Measurements from ENCODE around the gene KRTAP1-4. TPM values are rescaled to one million over a fixed set of nuclear protein-coding genes. Genes with fewer than 3 reads are reported as not detected.

The KRTAP1-4 gene
- total RNA-seq, 5 donors from 2014 or later (not counting 1 experiment from before 2014, with no cell fraction given), result not detected

GRCh38 chr17:41018541-41018940 is 11.5 kb downstream of the KRTAP1-4 start:
- POLR2A ChIA-PET, result no interaction called here
- Mint-ChIP-seq H3K36me3 (no peaks in the 10 kb centered on the region), H3K9me3 (peaks cover 0 to 4% (median 3%) of the 10 kb centered on the region in 3 donors), H3K27ac (no peak overlapping the region), H3K27me3 (peaks cover 3 to 21% of the 10 kb centered on the region in 2 donors), H3K4me1 (no peaks in the 10 kb centered on the region), H3K4me3 (no peak overlapping the region)
- DNase-seq, result no peak
- H3K27ac ChIP-seq (ENCODE audit: low read length), result no peak overlapping the region
- no peak overlapping the region for H3K4me3 ChIP-seq (ENCODE audit: control insufficient read depth in 1 of 2, extremely low read depth in 1 of 2, low read length in 1 of 2)
- no CpG with 5 or more reads among the region's 3 CpGs for WGBS (ENCODE audit: insufficient coverage)
- H3K27me3 ChIP-seq (replicated peaks in 1 of 2; ENCODE audit: control insufficient read depth in 2 of 2, extremely low read depth in 1 of 2, insufficient read depth in 2 of 2, low read length in 1 of 2), result no peaks in the 10 kb centered on the region
- no peaks in the 10 kb centered on the region for H3K36me3 ChIP-seq (ENCODE audit: control insufficient read depth in 2 of 2, extremely low read depth in 1 of 2, insufficient read depth in 1 of 2, low read length in 1 of 2)
- ATAC-seq (replicated peaks in 1 of 4), result no peak
- no peaks in the 10 kb centered on the region for H3K4me1 ChIP-seq (ENCODE audit: control insufficient read depth in 1 of 2, extremely low read depth in 1 of 2, insufficient read depth in 2 of 2, low read length in 2 of 2)
- CTCF ChIA-PET, result no interaction called here
- no peaks in the 10 kb centered on the region for H3K9me3 ChIP-seq

- ChIA-PET CTCF (no interaction called here), POLR2A (interaction anchor here in 1 of 2 donors (0.6 kb wide), 1 partner anchor 774 kb away, joined by 4 read pairs; no protein-coding TSS in a partner anchor)
- H3K9me3 ChIP-seq, result no peaks in the 10 kb centered on the region
- no peak overlapping the region for H3K27ac ChIP-seq (ENCODE audit: low read length)
- Mint-ChIP-seq H3K9me3 (peaks cover 0 to 4% (median 3%) of the 10 kb centered on the region in 3 donors), H3K4me3 (no peak overlapping the region), H3K4me1 (no peaks in the 10 kb centered on the region), H3K27me3 (peaks cover 3 to 21% of the 10 kb centered on the region in 2 donors), H3K27ac (no peak overlapping the region), H3K36me3 (no peaks in the 10 kb centered on the region)
- no peaks in the 10 kb centered on the region for H3K36me3 ChIP-seq (ENCODE audit: control insufficient read depth in 2 of 2, extremely low read depth in 1 of 2, insufficient read depth in 1 of 2, low read length in 1 of 2)
- no peaks in the 10 kb centered on the region for H3K4me1 ChIP-seq (ENCODE audit: control insufficient read depth in 1 of 2, extremely low read depth in 1 of 2, insufficient read depth in 2 of 2, low read length in 2 of 2)
- H3K27me3 ChIP-seq (replicated peaks in 1 of 2; ENCODE audit: control insufficient read depth in 2 of 2, extremely low read depth in 1 of 2, insufficient read depth in 2 of 2, low read length in 1 of 2), result no peaks in the 10 kb centered on the region
- no peak overlapping the region for H3K4me3 ChIP-seq (ENCODE audit: control insufficient read depth in 1 of 2, extremely low read depth in 1 of 2, low read length in 1 of 2)
- no peak for DNase-seq
- 85% methylated on average over 12 of the region's 13 CpGs for WGBS (ENCODE audit: insufficient coverage)
- no peak for ATAC-seq (replicated peaks in 1 of 4)
Observed at GRCh38 chr17:41016578-41017215, 13.3 kb downstream of the KRTAP1-4 start.

GRCh38 chr17:41015454-41015853 is 14.5 kb downstream of the KRTAP1-4 start:
- Mint-ChIP-seq H3K9me3 (no peaks in the 10 kb centered on the region), H3K27me3 (peaks cover 3 to 15% of the 10 kb centered on the region in 2 donors), H3K4me3 (no peak overlapping the region), H3K4me1 (no peaks in the 10 kb centered on the region), H3K36me3 (no peaks in the 10 kb centered on the region), H3K27ac (no peak overlapping the region)
- Histone ChIP-seq H3K36me3 (ENCODE audit: control insufficient read depth in 2 of 2, extremely low read depth in 1 of 2, insufficient read depth in 1 of 2, low read length in 1 of 2) (no peaks in the 10 kb centered on the region), H3K27ac (ENCODE audit: low read length) (no peak overlapping the region), H3K4me1 (ENCODE audit: control insufficient read depth in 1 of 2, extremely low read depth in 1 of 2, insufficient read depth in 2 of 2, low read length in 2 of 2) (no peaks in the 10 kb centered on the region), H3K9me3 (no peaks in the 10 kb centered on the region), H3K27me3 (replicated peaks in 1 of 2; ENCODE audit: control insufficient read depth in 2 of 2, extremely low read depth in 1 of 2, insufficient read depth in 2 of 2, low read length in 1 of 2) (no peaks in the 10 kb centered on the region), H3K4me3 (ENCODE audit: control insufficient read depth in 1 of 2, extremely low read depth in 1 of 2, low read length in 1 of 2) (no peak overlapping the region)
- ChIA-PET CTCF (no interaction called here), POLR2A (no interaction called here)
- ATAC-seq (replicated peaks in 1 of 4) (no peak), DNase-seq (no peak)
- 66% methylated on average over 4 of the region's 7 CpGs for WGBS (ENCODE audit: insufficient coverage)

- ChIA-PET POLR2A (interaction anchor here in 1 of 2 donors (0.6 kb wide), 1 partner anchor 89 kb away, joined by 3 read pairs; no protein-coding TSS in a partner anchor), CTCF (no interaction called here)
- Mint-ChIP-seq H3K36me3 (no peaks in the 10 kb centered on the region), H3K27me3 (peaks cover 3 to 15% of the 10 kb centered on the region in 2 donors), H3K4me1 (no peaks in the 10 kb centered on the region), H3K4me3 (no peak overlapping the region), H3K27ac (no peak overlapping the region), H3K9me3 (no peaks in the 10 kb centered on the region)
- peaks cover 0 to 3% of the 10 kb centered on the region in 2 experiments for H3K27me3 ChIP-seq (replicated peaks in 1 of 2; ENCODE audit: control insufficient read depth in 2 of 2, extremely low read depth in 1 of 2, insufficient read depth in 2 of 2, low read length in 1 of 2)
- ATAC-seq (replicated peaks in 1 of 4) (no peak), DNase-seq (no peak)
- H3K36me3 ChIP-seq (ENCODE audit: control insufficient read depth in 2 of 2, extremely low read depth in 1 of 2, insufficient read depth in 1 of 2, low read length in 1 of 2), result no peaks in the 10 kb centered on the region
- WGBS (ENCODE audit: insufficient coverage), result 55% methylated on average over 1 of the region's 1 CpG
- H3K9me3 ChIP-seq, result no peaks in the 10 kb centered on the region
- no peak overlapping the region for H3K4me3 ChIP-seq (ENCODE audit: control insufficient read depth in 1 of 2, extremely low read depth in 1 of 2, low read length in 1 of 2)
- no peaks in the 10 kb centered on the region for H3K4me1 ChIP-seq (ENCODE audit: control insufficient read depth in 1 of 2, extremely low read depth in 1 of 2, insufficient read depth in 2 of 2, low read length in 2 of 2)
- no peak overlapping the region for H3K27ac ChIP-seq (ENCODE audit: low read length)
Observed at GRCh38 chr17:41013606-41014005, 16.4 kb downstream of the KRTAP1-4 start.

- Histone ChIP-seq H3K9me3 (no peaks in the 10 kb centered on the region), H3K27me3 (replicated peaks in 1 of 2; ENCODE audit: control insufficient read depth in 2 of 2, extremely low read depth in 1 of 2, insufficient read depth in 2 of 2, low read length in 1 of 2) (peaks cover 0 to 5% of the 10 kb centered on the region in 2 experiments), H3K27ac (ENCODE audit: low read length) (no peak overlapping the region), H3K4me1 (ENCODE audit: control insufficient read depth in 1 of 2, extremely low read depth in 1 of 2, insufficient read depth in 2 of 2, low read length in 2 of 2) (no peaks in the 10 kb centered on the region), H3K36me3 (ENCODE audit: control insufficient read depth in 2 of 2, extremely low read depth in 1 of 2, insufficient read depth in 1 of 2, low read length in 1 of 2) (no peaks in the 10 kb centered on the region), H3K4me3 (ENCODE audit: control insufficient read depth in 1 of 2, extremely low read depth in 1 of 2, low read length in 1 of 2) (no peak overlapping the region)
- ChIA-PET POLR2A (interaction anchor here in 1 of 2 donors (0.6 kb wide), 1 partner anchor 89 kb away, joined by 3 read pairs; no protein-coding TSS in a partner anchor), CTCF (no interaction called here)
- ATAC-seq (replicated peaks in 1 of 4) (no peak), DNase-seq (no peak)
- H3K27me3 Mint-ChIP-seq, result peaks cover 3 to 15% of the 10 kb centered on the region in 2 donors
- no peak overlapping the region for H3K27ac Mint-ChIP-seq
- H3K4me1 Mint-ChIP-seq, result no peaks in the 10 kb centered on the region
- no peaks in the 10 kb centered on the region for H3K36me3 Mint-ChIP-seq
- whole genome bisulfite sequencing (ENCODE audit: insufficient coverage), result 60% methylated on average over 1 of the region's 3 CpGs
- H3K4me3 Mint-ChIP-seq, result no peak overlapping the region
- H3K9me3 Mint-ChIP-seq, result no peaks in the 10 kb centered on the region
Observed at GRCh38 chr17:41013181-41013580, 16.8 kb downstream of the KRTAP1-4 start.

GRCh38 chr17:41012326-41013120 is 17.5 kb downstream of the KRTAP1-4 start:
- ATAC-seq (replicated peaks in 1 of 4) (no peak), DNase-seq (no peak)
- H3K36me3 Mint-ChIP-seq, result no peaks in the 10 kb centered on the region
- Histone ChIP-seq H3K4me3 (ENCODE audit: control insufficient read depth in 1 of 2, extremely low read depth in 1 of 2, low read length in 1 of 2) (no peak overlapping the region), H3K27me3 (replicated peaks in 1 of 2; ENCODE audit: control insufficient read depth in 2 of 2, extremely low read depth in 1 of 2, insufficient read depth in 2 of 2, low read length in 1 of 2) (peaks cover 0 to 5% of the 10 kb centered on the region in 2 experiments), H3K36me3 (ENCODE audit: control insufficient read depth in 2 of 2, extremely low read depth in 1 of 2, insufficient read depth in 1 of 2, low read length in 1 of 2) (no peaks in the 10 kb centered on the region), H3K9me3 (no peaks in the 10 kb centered on the region), H3K27ac (ENCODE audit: low read length) (no peak overlapping the region), H3K4me1 (ENCODE audit: control insufficient read depth in 1 of 2, extremely low read depth in 1 of 2, insufficient read depth in 2 of 2, low read length in 2 of 2) (no peaks in the 10 kb centered on the region)
- H3K27ac Mint-ChIP-seq, result no peak overlapping the region
- 70% methylated on average over 6 of the region's 6 CpGs for WGBS (ENCODE audit: insufficient coverage)
- no peaks in the 10 kb centered on the region for H3K4me1 Mint-ChIP-seq
- H3K4me3 Mint-ChIP-seq, result no peak overlapping the region
- peaks cover under 1 to 13% of the 10 kb centered on the region in 2 donors for H3K27me3 Mint-ChIP-seq
- no peaks in the 10 kb centered on the region for H3K9me3 Mint-ChIP-seq
- ChIA-PET POLR2A (no interaction called here), CTCF (no interaction called here)
